Measurements from ENCODE around the gene NOL6.

GRCh38 chr9:33449715-33450114, 24.0 kb downstream of the NOL6 start:
- TF ChIP-seq ETV6 (CRISPR knock-in tag; IDR thresholded peaks at IDR 0.05) = no peak
- TF ChIP-seq CTCF (IDR thresholded peaks at IDR 0.05) = no peak
- TF ChIP-seq ARID4B (CRISPR knock-in tag; IDR thresholded peaks at IDR 0.05; ENCODE audit: borderline replicate concordance) = no peak
- TF ChIP-seq SMAD3 (CRISPR knock-in tag; IDR thresholded peaks at IDR 0.05; ENCODE audit: borderline replicate concordance) = no peak
- TF ChIP-seq MAX (CRISPR knock-in tag; IDR thresholded peaks at IDR 0.05) = no peak
- TF ChIP-seq ATF2 (CRISPR knock-in tag; IDR thresholded peaks at IDR 0.05; ENCODE audit: borderline replicate concordance, low read depth) = no peak
- no peak for TF ChIP-seq NFE2L1 (CRISPR knock-in tag; IDR thresholded peaks at IDR 0.05)
- TF ChIP-seq TP53 (CRISPR knock-in tag; IDR thresholded peaks at IDR 0.05) = no peak
- TF ChIP-seq ATF6 (CRISPR knock-in tag; IDR thresholded peaks at IDR 0.05) = no peak
- TF ChIP-seq JUN (CRISPR knock-in tag; IDR thresholded peaks at IDR 0.05) = no peak
- TF ChIP-seq TCF7 (CRISPR knock-in tag; IDR thresholded peaks at IDR 0.05; ENCODE audit: low read depth) = no peak
- TF ChIP-seq CREM (CRISPR knock-in tag; IDR thresholded peaks at IDR 0.05) = no peak
- TF ChIP-seq FOXP4 (CRISPR knock-in tag; IDR thresholded peaks at IDR 0.05) = no peak

All from WTC11 (cell line).